Neutrophil (primary cell): ENCODE measurements around the gene ADAMTS8.

ENCODE experiments used
- H3K27ac ChIP-seq: fragments of 200-600 bp; sonication (generic); 2 replicates; pipeline ENCODE4 v1.5.1; 2016; ENCODE audit warnings: mild to moderate bottlenecking, moderate library complexity
- H3K27me3 ChIP-seq: fragments of 200-600 bp; sonication (generic); 2 replicates; pipeline ENCODE4 v1.6.0; 2016; ENCODE audit warnings: mild to moderate bottlenecking
- H3K36me3 ChIP-seq: fragments of 200-600 bp; sonication (generic); 2 replicates; pipeline ENCODE4 v1.5.1; 2017
- H3K4me1 ChIP-seq, 2 experiments: fragments of 200-600 bp in 1 of 2; sonication (generic) in 1 of 2; 1 replicate in 1 of 2; 2 replicates in 1 of 2; pipeline versions ENCODE4 v1.5.1 to v1.6.1; 2013 to 2016; ENCODE audit warnings: low read depth in 1 of 2, low read length in 1 of 2, mild to moderate bottlenecking in 1 of 2, moderate library complexity in 1 of 2; ENCODE audit not compliant: control insufficient read depth in 1 of 2, insufficient read depth in 1 of 2
- H3K4me3 ChIP-seq, 2 experiments: fragments of 200-600 bp in 1 of 2; sonication (generic) in 1 of 2; 1 replicate in 1 of 2; 2 replicates in 1 of 2; pipeline ENCODE4 v1.5.1; 2013 to 2016; ENCODE audit warnings: low read depth in 1 of 2, low read length in 1 of 2, mild to moderate bottlenecking in 1 of 2, moderate library complexity in 1 of 2
- H3K9me3 ChIP-seq: fragments of 200-600 bp; sonication (generic); 2 replicates; pipeline ENCODE4 v1.5.1; 2016
- CTCF ChIP-seq: fragments of 200-600 bp; sonication (generic); IDR thresholded peaks from 2 replicates; pipeline ENCODE4 v1.5.1; 2016; ENCODE audit warnings: antibody characterized with exemption

ADAMTS8 gene

GRCh38 chr11:130431801-130432200 lies 3.4 kb upstream of the ADAMTS8 start:
- no peaks in the 10 kb centered on the region for H3K9me3 ChIP-seq
- no peak overlapping the region for H3K27ac ChIP-seq
- peaks cover 5 to 9% of the 10 kb centered on the region in 2 experiments for H3K4me1 ChIP-seq
- H3K27me3 ChIP-seq = peaks cover 95% of the 10 kb centered on the region
- no peak for TF ChIP-seq CTCF
- no peak overlapping the region for H3K4me3 ChIP-seq
- H3K36me3 ChIP-seq = no peaks in the 10 kb centered on the region

- H3K27me3 ChIP-seq = peaks cover 95% of the 10 kb centered on the region
- H3K27ac ChIP-seq = no peak overlapping the region
- no peak overlapping the region for H3K4me3 ChIP-seq
- H3K36me3 ChIP-seq = no peaks in the 10 kb centered on the region
- H3K9me3 ChIP-seq = no peaks in the 10 kb centered on the region
- peak; percentile 37 for TF ChIP-seq CTCF
- peaks cover 5 to 9% of the 10 kb centered on the region in 2 experiments for H3K4me1 ChIP-seq
Observed at GRCh38 chr11:130431331-130431773, 2.9 kb upstream of the ADAMTS8 start.

- no peak for TF ChIP-seq CTCF
- Histone ChIP-seq H3K27ac (no peak overlapping the region), H3K9me3 (no peaks in the 10 kb centered on the region), H3K4me3 (no peak overlapping the region), H3K36me3 (no peaks in the 10 kb centered on the region), H3K27me3 (peaks cover 95% of the 10 kb centered on the region), H3K4me1 (peaks cover 5 to 8% of the 10 kb centered on the region in 2 experiments)
Observed at GRCh38 chr11:130429983-130430382, 1.6 kb upstream of the ADAMTS8 start.

GRCh38 chr11:130429120-130429681 lies 792 bp upstream of the ADAMTS8 start:
- Histone ChIP-seq H3K27me3 (peaks cover 98% of the 10 kb centered on the region), H3K4me1 (peaks cover 0 to 5% of the 10 kb centered on the region in 2 experiments), H3K4me3 (no peak overlapping the region), H3K9me3 (no peaks in the 10 kb centered on the region), H3K36me3 (no peaks in the 10 kb centered on the region), H3K27ac (no peak overlapping the region)
- no peak for TF ChIP-seq CTCF

GRCh38 chr11:130427581-130428315 lies 661 bp downstream of the ADAMTS8 start:
- H3K36me3 ChIP-seq = no peaks in the 10 kb centered on the region
- H3K27ac ChIP-seq = no peak overlapping the region
- peaks cover 0 to 5% of the 10 kb centered on the region in 2 experiments for H3K4me1 ChIP-seq
- TF ChIP-seq CTCF = no peak
- no peaks in the 10 kb centered on the region for H3K9me3 ChIP-seq
- peaks cover 100% of the 10 kb centered on the region for H3K27me3 ChIP-seq
- no peak overlapping the region for H3K4me3 ChIP-seq
